Testis (tissue), 2 donors: Measurements from ENCODE around the gene VPS26B.

ENCODE experiments used
- POLR2A ChIP-seq: fragments of 450-650 bp; IDR thresholded peaks from one replicate; pipeline ENCODE4 v1.6.1; 2017; ENCODE audit warnings: antibody characterized with exemption, mild to moderate bottlenecking, moderate library complexity
- TF ChIP-seq, protein P1 (sequence below), 3 experiments: fragments of 450-650 bp in 2 of 3; fragments of 200-600 bp in 1 of 3; sonication (generic) in 1 of 3; IDR thresholded peaks; one replicate each; pipeline ENCODE4 v1.5.1; 2016 to 2019; ENCODE audit warnings: antibody characterized with exemption in 3 of 3, mild to moderate bottlenecking in 2 of 3, moderate library complexity in 1 of 3

GRCh38 chr11:134278356-134278755, 53.9 kb downstream of the VPS26B start:
- TF ChIP-seq, protein P1, sequence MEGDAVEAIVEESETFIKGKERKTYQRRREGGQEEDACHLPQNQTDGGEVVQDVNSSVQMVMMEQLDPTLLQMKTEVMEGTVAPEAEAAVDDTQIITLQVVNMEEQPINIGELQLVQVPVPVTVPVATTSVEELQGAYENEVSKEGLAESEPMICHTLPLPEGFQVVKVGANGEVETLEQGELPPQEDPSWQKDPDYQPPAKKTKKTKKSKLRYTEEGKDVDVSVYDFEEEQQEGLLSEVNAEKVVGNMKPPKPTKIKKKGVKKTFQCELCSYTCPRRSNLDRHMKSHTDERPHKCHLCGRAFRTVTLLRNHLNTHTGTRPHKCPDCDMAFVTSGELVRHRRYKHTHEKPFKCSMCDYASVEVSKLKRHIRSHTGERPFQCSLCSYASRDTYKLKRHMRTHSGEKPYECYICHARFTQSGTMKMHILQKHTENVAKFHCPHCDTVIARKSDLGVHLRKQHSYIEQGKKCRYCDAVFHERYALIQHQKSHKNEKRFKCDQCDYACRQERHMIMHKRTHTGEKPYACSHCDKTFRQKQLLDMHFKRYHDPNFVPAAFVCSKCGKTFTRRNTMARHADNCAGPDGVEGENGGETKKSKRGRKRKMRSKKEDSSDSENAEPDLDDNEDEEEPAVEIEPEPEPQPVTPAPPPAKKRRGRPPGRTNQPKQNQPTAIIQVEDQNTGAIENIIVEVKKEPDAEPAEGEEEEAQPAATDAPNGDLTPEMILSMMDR (IDR thresholded peaks at IDR 0.05): no peak
- no peak for TF ChIP-seq POLR2A
